CD14-positive monocyte (primary cell): Measurements from ENCODE around the gene RNF152. TPM values are rescaled to one million over a fixed set of nuclear protein-coding genes. Genes with fewer than 3 reads are reported as not detected.

Experiments used
- DNase-seq, 3 donors: peaks; one replicate each; pipeline ENCODE4 v3.0.0-alpha.2; 2011 to 2022
- H2AFZ ChIP-seq: 2 replicates; pipeline ENCODE4 v1.6.0; 2012; ENCODE audit warnings: mild to moderate bottlenecking, low read depth, low read length, inconsistent platforms; ENCODE audit not compliant: insufficient read depth, poor library complexity, severe bottlenecking
- H3K27ac ChIP-seq, 2 donors: 1 replicate in 1 of 2; 2 replicates in 1 of 2; pipeline ENCODE4 v1.5.1; 2012 to 2013; ENCODE audit warnings: low read length in 2 of 2, control low read depth in 1 of 2, inconsistent platforms in 1 of 2, low read depth in 1 of 2, mild to moderate bottlenecking in 1 of 2
- H3K27me3 ChIP-seq, 2 donors: one replicate each; pipeline versions ENCODE4 v1.6.0 to v1.6.1; 2011 to 2013; ENCODE audit warnings: low read length in 2 of 2; ENCODE audit not compliant: control insufficient read depth in 2 of 2, insufficient read depth in 2 of 2
- H3K36me3 ChIP-seq, 2 donors: replicated peaks in 1 of 2; 1 replicate in 1 of 2; 2 replicates in 1 of 2; pipeline versions ENCODE4 v1.5.1 to v1.6.1; 2012 to 2013; ENCODE audit warnings: low read length in 2 of 2, control low read depth in 1 of 2, inconsistent platforms in 1 of 2, mild to moderate bottlenecking in 1 of 2; ENCODE audit not compliant: insufficient read depth in 2 of 2, control insufficient read depth in 1 of 2
- H3K4me1 ChIP-seq, 2 donors: 1 replicate in 1 of 2; 2 replicates in 1 of 2; pipeline versions ENCODE4 v1.5.1 to v1.6.1; 2012 to 2013; ENCODE audit warnings: low read length in 2 of 2, control low read depth in 1 of 2, inconsistent platforms in 1 of 2, mild to moderate bottlenecking in 1 of 2, moderate library complexity in 1 of 2; ENCODE audit not compliant: insufficient read depth in 2 of 2, control insufficient read depth in 1 of 2
- H3K4me2 ChIP-seq: replicated peaks from 2 replicates; pipeline ENCODE3; 2012; ENCODE audit warnings: low read length, moderate library complexity, mild to moderate bottlenecking; ENCODE audit not compliant: poor library complexity, severe bottlenecking; ENCODE audit errors: extremely low read depth
- H3K4me3 ChIP-seq, 3 experiments: fragments of 200-600 bp in 1 of 3; sonication (generic) in 1 of 3; replicated peaks in 1 of 3; 1 replicate in 2 of 3; 2 replicates in 1 of 3; pipeline ENCODE4 v1.5.1; 2011 to 2013; ENCODE audit warnings: low read length in 3 of 3, mild to moderate bottlenecking in 3 of 3, control low read depth in 2 of 3, low read depth in 2 of 3, inconsistent platforms in 1 of 3, moderate library complexity in 1 of 3
- H3K79me2 ChIP-seq: 2 replicates; pipeline ENCODE4 v1.6.0; 2012; ENCODE audit warnings: mild to moderate bottlenecking, control low read depth, inconsistent platforms, low read length, moderate library complexity; ENCODE audit not compliant: insufficient read depth
- H3K9ac ChIP-seq: 2 replicates; pipeline ENCODE4 v1.6.0; 2017; ENCODE audit warnings: low read length, mild to moderate bottlenecking; ENCODE audit not compliant: insufficient read depth, poor library complexity, severe bottlenecking
- H3K9me3 ChIP-seq, 2 donors: replicated peaks in 1 of 2; 1 replicate in 1 of 2; 2 replicates in 1 of 2; pipeline versions ENCODE4 v1.5.1 to v1.6.1; 2012 to 2013; ENCODE audit warnings: low read length in 2 of 2, control low read depth in 1 of 2; ENCODE audit not compliant: control insufficient read depth in 1 of 2, insufficient read depth in 1 of 2
- H4K20me1 ChIP-seq: 2 replicates; pipeline ENCODE4 v1.6.0; 2012; ENCODE audit warnings: mild to moderate bottlenecking, low read length, control low read depth, moderate library complexity; ENCODE audit not compliant: insufficient read depth
- H3K27ac Mint-ChIP-seq, 7 donors: one replicate each; pipeline ENCODE4 v1.8.0; 2020; ENCODE audit warnings: mild to moderate bottlenecking in 7 of 7, mixed read lengths in 7 of 7, moderate library complexity in 6 of 7, inconsistent platforms in 2 of 7
- H3K27me3 Mint-ChIP-seq, 3 donors: one replicate each; pipeline ENCODE4 v1.8.0; 2021 to 2022; ENCODE audit warnings: low read depth in 3 of 3, mild to moderate bottlenecking in 3 of 3, mixed read lengths in 3 of 3, moderate library complexity in 3 of 3, inconsistent platforms in 1 of 3
- H3K36me3 Mint-ChIP-seq, 2 donors: one replicate each; pipeline ENCODE4 v1.8.0; 2020; ENCODE audit warnings: mixed read lengths in 2 of 2, inconsistent platforms in 1 of 2, mild to moderate bottlenecking in 1 of 2
- H3K4me1 Mint-ChIP-seq: one replicate; pipeline ENCODE4 v1.8.0; 2020; ENCODE audit warnings: mild to moderate bottlenecking, mixed read lengths
- H3K4me3 Mint-ChIP-seq, 2 donors: one replicate each; pipeline ENCODE4 v1.8.0; 2020; ENCODE audit warnings: mild to moderate bottlenecking in 2 of 2, mixed read lengths in 2 of 2, moderate library complexity in 1 of 2
- H3K9me3 Mint-ChIP-seq, 7 donors: one replicate each; pipeline ENCODE4 v1.8.0; 2020 to 2022; ENCODE audit warnings: mixed read lengths in 7 of 7, mild to moderate bottlenecking in 6 of 7, moderate library complexity in 6 of 7, inconsistent platforms in 2 of 7
- CTCF ChIP-seq: fragments of 200-600 bp; IDR thresholded peaks from one replicate; pipeline ENCODE4 v1.8.0; 2022; ENCODE audit warnings: antibody characterized with exemption, mild to moderate bottlenecking
- WGBS: methylation state at CpG from one replicate; pipeline ENCODE4 v1.1.5; 2013; ENCODE audit warnings: missing lambda C conversion rate; ENCODE audit not compliant: insufficient coverage; 5-methylcytosine and 5-hydroxymethylcytosine counted together
- intact Hi-C, 2 donors: fragments of 100-400 bp; cut with micrococcal nuclease; formaldehyde crosslinking; loops; one replicate each; pipeline versions ENCODE4 v1.15.0 to v1.15.1; 2023
- polyA plus RNA-seq, 3 donors: library from polyadenylated mRNA; depleted of rRNA in 1 of 3; unstranded in 2 of 3; stranded (reverse) in 1 of 3; fragments of 300-500 nt in 2 of 3; fragments of >200 nt in 1 of 3; fragmentation: Illumina TruSeq in 2 of 3; gene quantifications; 1 replicate in 2 of 3; 2 replicates in 1 of 3; pipeline ENCODE4 v1.2.3, GENCODE V29; 2012 to 2021

RNF152 gene
- polyA plus RNA-seq, 3 donors, result 0.03 to 0.54 (median 0.45) TPM

- no peak overlapping the region for H3K4me3 Mint-ChIP-seq
- Histone ChIP-seq H3K9ac (no peak overlapping the region), H3K4me3 (no peak overlapping the region), H2AFZ (no peak overlapping the region), H3K4me2 (no peak overlapping the region), H3K4me1 (no peaks in the 10 kb centered on the region), H3K36me3 (no peaks in the 10 kb centered on the region), H3K79me2 (no peaks in the 10 kb centered on the region), H4K20me1 (no peaks in the 10 kb centered on the region), H3K9me3 (no peaks in the 10 kb centered on the region), H3K27me3 (peaks cover 0 to 2% of the 10 kb centered on the region in 2 donors), H3K27ac (no peak overlapping the region)
- intact Hi-C loops, result no loop called here
- DNase-seq, result no peak
- H3K9me3 Mint-ChIP-seq, result peaks cover 0 to 3% (median 0%) of the 10 kb centered on the region in 7 donors
- no peak for TF ChIP-seq CTCF
- no peaks in the 10 kb centered on the region for H3K4me1 Mint-ChIP-seq
- no peaks in the 10 kb centered on the region for H3K36me3 Mint-ChIP-seq
- H3K27me3 Mint-ChIP-seq, result peaks cover 15 to 25% (median 16%) of the 10 kb centered on the region in 3 donors
- H3K27ac Mint-ChIP-seq, result no peak overlapping the region
- WGBS, result no CpG with 5 or more reads among the region's 2 CpGs
Observed at GRCh38 chr18:61883547-61883946, 9.3 kb downstream of the RNF152 start.

- H4K20me1 ChIP-seq, result no peaks in the 10 kb centered on the region
- H3K4me3 Mint-ChIP-seq, result no peak overlapping the region
- no peaks in the 10 kb centered on the region for H3K79me2 ChIP-seq
- peaks cover 0 to 3% (median 0%) of the 10 kb centered on the region in 7 donors for H3K9me3 Mint-ChIP-seq
- H3K9ac ChIP-seq, result no peak overlapping the region
- no peaks in the 10 kb centered on the region for H3K36me3 Mint-ChIP-seq
- H3K36me3 ChIP-seq, result no peaks in the 10 kb centered on the region
- H3K27me3 ChIP-seq, result peaks cover 0 to 2% of the 10 kb centered on the region in 2 donors
- peaks cover 12 to 23% (median 13%) of the 10 kb centered on the region in 3 donors for H3K27me3 Mint-ChIP-seq
- no peaks in the 10 kb centered on the region for H3K4me1 ChIP-seq
- no peaks in the 10 kb centered on the region for H3K4me1 Mint-ChIP-seq
- no peaks in the 10 kb centered on the region for H3K9me3 ChIP-seq
- H3K4me3 ChIP-seq, result no peak overlapping the region
- no peak for TF ChIP-seq CTCF
- intact Hi-C loops, result no loop called here
- H3K4me2 ChIP-seq, result no peak overlapping the region
- H3K27ac ChIP-seq, result no peak overlapping the region
- no peak overlapping the region for H3K27ac Mint-ChIP-seq
- DNase-seq, result no peak
- 90% methylated on average over 3 of the region's 4 CpGs for WGBS
- no peak overlapping the region for H2AFZ ChIP-seq
Observed at GRCh38 chr18:61882296-61883004, 10.4 kb downstream of the RNF152 start.
